Measurements from ENCODE around the gene LSM14A. TPM values are rescaled to one million over a fixed set of nuclear protein-coding genes. Genes with fewer than 3 reads are reported as not detected.
"Not testable (repeated sequence)": the region's sequence is repeated elsewhere in the genome, so short reads cannot be mapped to it uniquely, and the experiment has no call there.

LSM14A gene
- total RNA-seq, 1 experiment from 2014 or later: 52.5 TPM

DNA sequence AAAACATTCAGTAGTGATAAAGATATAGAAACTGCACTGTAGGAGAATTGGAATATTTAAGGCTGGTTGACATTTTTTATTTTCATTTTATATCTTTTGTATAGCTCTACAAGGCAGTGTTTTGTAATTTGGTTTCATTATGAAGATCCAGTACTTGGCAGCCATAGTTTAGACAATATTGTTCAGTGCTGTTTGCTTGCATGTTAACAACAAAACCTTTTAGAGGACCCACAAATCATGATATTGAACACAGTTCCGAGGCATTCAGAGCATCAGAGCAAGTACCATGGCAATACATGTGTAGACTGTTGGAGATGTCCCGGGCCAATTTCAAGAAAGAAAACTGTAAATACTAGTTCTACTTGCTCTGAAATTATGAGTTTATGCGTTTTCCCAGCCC lies 56.5 kb downstream of the LSM14A start:
- no peak for DNase-seq (ENCODE audit: low read depth)

DNA sequence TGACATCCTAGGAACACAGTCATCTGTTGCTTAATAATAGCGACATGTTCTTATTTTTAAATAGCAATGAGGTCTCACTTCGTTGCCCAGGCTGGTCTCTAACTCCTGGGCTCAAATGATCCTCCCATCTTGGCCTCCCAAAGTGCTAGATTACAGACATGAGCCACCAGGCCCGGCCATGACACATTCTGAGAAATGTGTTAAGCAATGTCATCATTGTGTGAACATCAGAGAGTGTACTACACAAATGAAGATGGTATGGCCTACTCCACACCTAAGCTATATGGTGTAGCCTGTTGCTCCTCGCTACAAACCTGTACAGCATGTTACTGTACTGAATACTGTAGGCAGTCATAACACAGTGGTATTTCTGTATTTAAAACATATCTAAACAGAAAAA lies 57.4 kb downstream of the LSM14A start:
- DNase-seq (ENCODE audit: low read depth): no peak

DNA sequence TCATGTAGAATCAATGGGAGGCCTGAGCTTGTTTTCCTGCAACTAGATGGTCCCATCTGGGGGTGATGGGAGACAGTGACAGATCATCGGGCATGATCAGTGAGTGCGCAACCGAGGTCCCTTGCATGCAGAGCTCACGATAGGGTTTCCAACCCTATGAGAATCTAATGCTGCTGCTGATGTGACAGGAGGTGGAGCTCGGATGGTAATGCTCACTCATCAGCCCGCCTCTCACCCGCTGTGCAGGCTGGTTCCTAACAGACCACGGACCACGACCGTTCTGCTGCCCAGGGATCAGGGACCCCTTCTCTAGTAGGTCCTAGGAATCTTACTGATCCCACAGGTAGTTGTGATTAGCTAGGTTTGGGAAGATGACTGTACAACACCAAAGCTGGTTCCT lies 58.5 kb downstream of the LSM14A start:
- no peak for DNase-seq (ENCODE audit: low read depth)

DNA sequence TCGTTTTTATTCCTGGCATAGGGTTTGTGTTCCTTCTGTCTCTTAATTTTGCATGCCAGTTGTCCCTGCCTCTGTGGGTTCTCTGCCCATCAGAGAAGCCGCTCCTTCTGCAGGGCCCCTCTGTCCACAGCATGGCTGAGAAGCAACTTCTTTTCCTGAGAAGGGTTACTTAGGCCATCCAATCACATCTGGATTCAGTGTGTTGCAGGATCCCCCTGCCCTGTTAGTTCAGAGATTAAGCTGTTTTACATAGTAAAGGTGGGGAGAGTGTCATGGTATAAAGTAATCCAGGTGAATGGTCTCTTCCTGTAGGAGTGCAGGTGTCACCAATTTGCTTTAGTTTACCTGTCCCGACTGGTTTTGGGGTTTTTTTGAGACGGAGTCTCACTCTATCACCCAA lies 59.1 kb downstream of the LSM14A start:
- DNase-seq (ENCODE audit: low read depth): no peak

DNA sequence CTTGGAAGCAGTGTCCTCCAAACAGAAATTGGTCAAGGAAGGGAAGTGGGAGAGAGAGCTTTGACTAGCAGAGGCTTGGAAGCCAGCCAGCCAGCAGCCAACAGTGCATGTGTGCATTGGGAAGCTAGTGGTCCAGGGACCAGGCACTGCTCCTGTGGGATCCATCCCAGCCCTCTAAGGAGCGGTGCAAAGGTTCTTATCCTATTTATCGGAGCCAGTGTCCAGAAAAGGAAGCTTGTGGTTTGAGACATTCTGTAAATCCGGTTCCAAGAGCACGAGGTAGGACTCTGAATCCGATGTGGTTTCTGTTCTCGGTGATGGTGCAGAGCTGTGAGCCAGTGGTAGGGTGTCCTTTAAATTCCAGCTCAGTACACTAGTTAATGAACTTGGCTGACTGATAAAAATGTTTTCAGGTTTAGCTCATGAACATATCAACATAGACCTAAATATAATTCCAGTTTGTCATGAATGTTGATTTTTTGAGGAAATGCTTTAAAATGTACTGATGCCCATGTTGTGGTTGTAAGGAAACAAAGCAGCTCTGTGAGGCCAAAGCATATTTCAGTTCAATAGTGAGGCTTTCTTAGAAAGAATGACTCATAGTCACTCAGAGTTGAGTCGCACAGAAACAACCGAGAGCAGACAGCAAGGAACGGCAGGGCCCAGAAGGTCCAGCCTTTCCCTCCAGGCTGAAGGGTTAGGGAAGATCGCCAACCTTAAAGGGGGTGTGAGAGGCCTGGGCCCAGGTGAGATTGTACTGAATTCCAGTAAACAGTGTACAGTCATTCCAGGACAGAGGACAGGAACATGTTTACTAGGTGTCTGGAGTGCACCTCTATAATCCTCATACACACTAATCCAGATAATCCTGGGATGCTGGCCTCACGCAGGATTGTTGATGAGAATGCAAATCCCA lies 60.5 kb downstream of the LSM14A start:
- DNase-seq (ENCODE audit: low read depth): peak; percentile 89

DNA sequence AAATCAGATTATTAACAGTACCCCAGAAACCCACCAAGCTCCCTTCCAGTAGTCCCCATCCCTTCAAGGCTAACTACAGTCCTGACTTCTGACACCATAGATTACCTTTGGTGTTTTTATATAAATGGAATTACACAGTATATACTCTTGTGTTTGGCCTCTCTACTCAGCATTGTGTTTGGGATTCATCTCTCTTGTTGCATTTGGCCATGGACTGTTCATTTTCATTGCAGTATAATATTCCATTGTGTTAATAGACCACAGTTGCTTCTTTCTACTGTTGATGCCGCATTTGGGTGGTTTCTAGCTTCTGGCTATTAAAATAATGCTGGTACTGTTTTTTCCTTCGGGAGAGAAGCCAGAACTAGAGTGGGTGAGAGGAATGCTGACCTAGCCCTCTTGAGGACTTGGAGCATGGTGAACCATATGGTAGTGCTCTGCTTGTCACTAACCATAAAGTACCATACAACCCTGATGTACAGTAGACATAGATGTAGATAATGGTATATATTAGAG lies 63.2 kb downstream of the LSM14A start:
- no peak for DNase-seq (ENCODE audit: low read depth)

DNA sequence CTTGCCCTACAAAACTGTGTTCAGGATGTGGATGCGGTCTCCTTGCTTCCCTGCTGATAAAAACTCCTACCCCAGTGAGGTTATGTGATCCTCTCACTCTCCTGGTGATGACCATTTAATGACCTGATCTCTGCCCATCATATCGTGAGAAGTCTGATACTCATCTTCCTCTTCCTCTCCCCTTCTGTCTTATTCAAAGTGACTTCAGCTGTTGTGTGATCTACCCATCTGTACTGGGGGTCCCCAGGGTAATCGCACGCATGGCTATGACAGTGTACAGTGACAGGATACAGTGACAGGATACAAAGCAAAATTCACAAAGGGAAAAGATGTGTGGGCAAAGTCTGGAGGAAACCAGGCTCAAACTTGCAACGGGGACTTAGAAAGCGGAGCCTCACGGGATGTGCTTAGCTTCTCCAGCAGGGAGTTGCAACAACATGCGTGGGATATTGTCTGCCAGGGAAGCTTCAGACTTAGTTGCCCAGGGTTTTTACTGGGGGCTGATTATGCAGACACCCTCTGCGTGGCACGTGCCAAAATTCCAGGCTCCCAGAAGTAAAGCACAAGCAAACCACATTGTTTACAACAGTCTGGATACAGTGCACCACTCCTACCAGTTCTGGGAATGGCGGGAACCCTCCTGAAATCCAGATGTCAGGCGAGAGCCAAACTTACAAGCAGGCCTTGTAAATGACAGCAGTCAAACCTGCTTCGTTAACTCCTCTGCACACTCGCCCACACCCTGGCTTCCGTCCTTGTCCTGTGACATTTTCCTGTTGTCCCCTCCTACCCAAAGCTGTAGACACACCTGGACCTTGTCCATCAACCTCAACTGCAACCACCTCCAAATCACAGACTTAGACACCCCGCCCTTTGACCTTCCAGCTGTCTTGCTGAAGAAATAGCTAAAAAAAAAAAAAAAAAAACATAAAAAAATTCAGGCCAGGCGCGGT lies 64.0 kb downstream of the LSM14A start:
- peak; percentile 28 for DNase-seq (ENCODE audit: low read depth)

DNA sequence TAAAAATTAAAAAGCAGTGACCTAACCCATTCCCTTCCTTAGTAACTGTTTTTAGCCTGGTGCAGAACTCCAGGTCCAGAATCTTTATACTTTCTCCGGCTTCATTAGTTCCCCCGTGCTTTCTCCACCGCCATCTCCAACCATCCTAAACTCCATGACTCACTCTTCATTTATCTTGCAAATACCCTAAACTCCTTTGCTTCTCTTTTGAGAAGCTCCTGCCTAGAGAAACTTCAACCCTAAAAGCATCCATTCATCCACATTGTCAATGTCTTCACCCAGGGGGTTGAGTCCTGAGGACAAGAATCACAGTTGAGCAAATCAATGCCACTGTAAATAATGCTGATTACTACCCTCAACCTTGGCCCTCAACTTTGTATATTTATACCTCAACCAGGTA lies 65.0 kb downstream of the LSM14A start:
- no peak for DNase-seq (ENCODE audit: low read depth)

DNA sequence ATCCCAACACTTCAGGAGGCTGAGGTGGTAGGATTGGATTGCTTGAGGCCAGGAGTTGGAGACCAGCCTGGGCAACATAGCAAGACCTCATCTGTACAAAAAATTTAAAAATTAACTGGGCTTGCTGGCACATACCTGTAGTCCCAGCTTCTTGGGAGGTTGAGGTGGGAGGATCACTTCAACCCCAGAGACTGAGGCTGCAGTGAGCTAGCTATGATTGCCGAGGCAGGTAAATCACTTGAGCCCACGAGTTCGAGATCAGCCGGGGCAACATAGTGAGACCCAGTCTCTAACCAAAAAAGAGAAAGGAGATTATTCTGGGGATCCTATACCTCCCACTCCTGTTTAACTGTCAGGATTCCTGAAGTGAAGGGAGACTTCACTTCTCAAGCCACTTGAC lies 65.6 kb downstream of the LSM14A start:
- DNase-seq (ENCODE audit: low read depth): no peak

DNA sequence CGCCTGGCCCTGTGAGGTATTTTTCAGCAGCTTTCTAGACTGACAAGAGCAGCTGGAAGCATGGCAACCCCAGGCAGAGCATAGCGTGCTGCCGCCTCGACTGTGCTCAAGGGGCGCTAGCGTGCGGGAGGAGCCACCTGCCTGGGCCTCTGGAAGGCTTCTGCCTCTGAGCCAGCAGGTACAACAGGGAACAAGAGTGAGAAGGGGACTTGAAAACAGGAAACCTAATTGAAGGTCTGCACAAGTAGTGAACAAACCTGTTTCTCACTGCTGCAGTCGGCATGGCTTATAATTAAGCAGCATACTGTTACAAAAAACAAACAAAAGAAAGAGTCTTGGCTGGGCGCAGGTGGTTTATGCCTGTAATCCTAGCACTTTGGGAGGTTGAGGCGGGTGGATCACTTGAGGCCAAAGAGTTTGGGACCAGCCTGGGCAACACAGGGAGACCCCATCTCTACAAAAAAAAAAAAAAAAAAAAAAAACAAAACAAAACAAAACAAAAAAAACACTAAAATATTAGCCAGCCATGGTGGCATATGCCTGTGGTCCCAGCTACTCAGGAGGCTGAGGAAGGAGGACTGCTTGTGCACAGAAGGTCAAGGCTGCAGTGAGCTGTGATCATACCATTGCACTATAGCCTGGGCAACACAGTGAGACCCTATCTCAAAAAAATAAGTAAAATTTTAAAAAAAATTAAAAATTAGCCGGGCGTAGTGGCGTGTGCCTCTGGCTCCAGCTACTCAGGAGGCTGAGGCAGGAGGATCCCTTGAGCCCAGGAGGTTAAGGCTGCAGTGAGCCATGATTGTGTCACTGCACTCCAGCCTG lies 69.4 kb downstream of the LSM14A start:
- peak; percentile 34 for DNase-seq (ENCODE audit: low read depth)

DNA sequence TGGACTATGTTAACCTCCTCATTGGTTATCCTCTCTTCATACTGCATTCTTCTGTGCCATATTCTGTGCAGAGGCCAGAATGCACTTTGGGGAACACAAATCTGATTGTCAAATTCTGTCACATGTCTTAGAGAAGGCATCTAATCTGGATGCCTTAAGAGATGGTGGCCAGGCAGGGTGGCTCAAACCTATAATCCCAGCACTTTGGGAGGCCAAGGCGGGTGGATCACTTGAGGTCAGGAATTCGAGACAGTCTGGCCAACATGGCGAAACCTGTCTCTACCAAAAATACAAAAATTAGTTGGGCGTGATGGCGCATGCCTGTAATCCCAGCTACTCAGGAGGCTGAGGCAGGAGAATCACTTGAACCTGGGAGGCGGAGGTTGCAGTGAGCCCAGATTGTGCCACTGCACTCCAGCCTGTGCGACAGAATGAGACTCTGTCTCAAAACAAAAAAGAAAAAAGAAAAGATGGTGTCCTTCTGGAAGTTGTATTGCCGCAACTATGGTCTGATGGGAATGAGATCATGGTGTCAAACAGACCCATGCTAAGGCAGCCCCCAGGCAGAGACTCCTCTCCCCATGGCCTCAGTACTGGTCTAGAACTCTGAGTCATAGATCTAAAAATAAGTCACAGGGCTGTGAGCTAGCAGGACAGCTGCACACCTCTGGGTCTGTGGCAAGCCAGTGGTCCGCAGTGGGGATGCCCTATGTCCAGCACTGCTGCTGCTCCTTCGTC lies 71.0 kb downstream of the LSM14A start:
- peak; percentile 87 for DNase-seq (ENCODE audit: low read depth)

DNA sequence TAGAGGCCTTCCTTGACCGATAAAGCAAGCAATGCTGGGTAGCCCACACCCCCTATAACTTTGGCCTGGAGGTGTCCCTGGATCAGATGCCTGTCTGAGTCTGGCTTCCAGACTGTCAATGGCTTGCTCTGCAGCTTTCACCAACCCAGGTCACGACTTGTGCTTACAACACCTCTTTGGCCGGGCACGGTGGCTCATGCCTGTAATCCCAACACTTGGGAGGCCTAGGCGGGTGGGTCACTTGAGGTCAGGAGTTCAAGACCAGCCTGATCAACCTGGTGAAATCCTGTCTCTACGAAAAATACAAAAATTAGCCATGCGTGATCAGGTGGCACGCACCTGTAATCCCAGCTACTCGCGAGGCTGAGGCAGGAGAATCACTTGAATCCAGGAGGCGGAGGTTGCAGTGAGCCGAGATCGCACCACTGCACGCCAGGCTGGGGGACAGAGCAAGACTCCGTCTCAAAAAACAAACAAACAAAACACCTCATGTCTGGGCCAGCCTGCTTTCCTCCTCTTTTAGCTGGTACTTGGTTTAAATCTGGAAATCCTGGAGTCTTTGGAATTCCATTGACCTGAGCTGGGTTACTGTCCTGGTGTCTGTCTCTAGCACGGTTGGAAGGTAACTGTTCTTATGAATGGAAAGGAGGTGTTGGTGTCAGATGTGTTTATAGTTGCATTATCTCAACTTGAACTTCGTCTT lies 71.7 kb downstream of the LSM14A start:
- DNase-seq (ENCODE audit: low read depth): no peak

DNA sequence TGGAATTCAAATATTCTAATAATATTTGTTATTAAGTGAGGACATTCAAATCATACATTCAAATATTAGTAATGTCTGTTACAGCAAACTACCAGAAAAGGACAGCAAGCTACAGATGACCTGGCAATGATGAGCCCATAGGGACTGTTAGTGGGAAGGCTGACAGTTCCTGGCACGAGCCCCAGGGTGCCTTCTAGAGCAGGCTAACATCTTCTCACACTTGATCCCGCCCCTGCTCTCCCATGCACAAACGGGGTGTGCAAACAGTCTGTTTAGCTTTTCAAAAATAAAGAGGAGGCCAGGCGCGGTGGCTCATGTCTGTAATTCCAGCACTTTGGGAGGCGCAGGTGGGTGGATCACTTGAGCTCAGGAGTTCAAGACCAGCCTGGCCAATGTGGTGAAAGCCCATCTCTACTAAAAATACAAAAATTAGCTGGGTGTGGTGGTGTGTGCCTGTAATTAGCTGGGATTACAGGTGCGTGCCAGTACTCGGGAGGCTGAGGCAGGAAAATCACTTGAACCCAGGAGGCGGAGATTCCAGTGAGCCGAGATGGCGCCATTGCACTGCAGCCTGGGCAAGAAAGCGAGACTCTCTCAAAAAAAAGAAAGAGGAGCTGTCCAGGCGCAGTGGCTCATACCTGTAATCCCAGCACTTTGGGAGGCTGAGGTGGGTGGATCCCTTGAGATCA lies 72.5 kb downstream of the LSM14A start:
- DNase-seq (ENCODE audit: low read depth): peak; percentile 16

DNA sequence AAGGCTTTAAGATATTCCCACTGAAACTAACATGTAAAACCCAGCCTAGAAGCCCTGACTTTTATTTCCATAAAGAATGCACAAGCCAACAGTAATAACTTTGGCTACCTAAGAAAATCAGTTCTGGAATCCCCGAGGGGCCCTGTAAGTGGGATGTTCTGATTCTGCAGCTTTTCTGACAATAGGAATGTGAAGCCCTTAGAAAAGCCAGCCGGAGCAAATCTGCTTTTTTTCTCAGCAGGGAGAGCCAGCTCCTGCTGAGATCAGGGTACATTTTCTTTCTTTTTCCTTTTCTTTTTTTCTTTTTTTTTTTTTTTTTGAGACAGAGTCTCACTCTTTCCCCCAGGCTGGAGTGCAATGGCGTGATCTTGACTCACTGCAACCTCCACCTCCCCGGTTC lies 74.0 kb downstream of the LSM14A start:
- DNase-seq (ENCODE audit: low read depth): no peak

DNA sequence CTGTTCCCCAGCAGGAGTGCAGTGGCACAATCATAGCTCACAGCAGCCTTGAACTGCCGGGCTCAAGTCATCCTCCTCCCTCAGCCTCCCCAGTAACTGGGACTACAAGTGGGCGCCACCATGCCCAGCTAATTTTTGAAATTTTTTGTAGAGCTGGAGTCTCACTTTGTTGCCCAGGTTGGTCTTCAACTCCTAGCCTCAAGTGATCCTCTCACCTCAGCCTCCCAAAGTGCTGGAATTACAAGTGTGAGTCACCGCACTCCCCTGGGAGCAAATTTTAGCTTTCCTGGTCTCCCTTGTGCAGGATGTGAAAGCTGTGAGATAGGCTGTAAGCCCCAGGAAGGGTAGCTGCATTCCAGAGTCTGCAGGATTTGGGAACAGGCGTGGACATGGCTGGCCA lies 76.6 kb downstream of the LSM14A start:
- DNase-seq (ENCODE audit: low read depth): no peak

DNA sequence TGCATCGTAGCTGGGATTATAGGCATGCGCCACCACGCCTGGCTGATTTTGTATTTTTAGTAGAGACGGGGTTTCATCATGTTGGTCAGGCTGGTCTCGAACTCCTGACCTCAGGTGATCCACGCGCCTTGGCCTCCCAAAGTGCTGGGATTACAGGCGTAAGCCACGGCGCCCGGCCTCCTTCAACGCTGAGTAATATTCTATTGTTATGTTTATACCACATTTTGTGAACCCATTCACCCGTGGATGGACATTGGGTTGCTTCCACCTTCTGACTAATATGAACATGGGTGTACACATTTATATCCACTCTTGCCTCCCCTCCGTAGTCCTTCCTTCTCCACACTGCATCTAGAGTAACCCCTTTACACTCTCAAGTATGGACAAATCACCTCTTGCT lies 80.9 kb downstream of the LSM14A start:
- DNase-seq (ENCODE audit: low read depth): not testable (repeated sequence)

DNA sequence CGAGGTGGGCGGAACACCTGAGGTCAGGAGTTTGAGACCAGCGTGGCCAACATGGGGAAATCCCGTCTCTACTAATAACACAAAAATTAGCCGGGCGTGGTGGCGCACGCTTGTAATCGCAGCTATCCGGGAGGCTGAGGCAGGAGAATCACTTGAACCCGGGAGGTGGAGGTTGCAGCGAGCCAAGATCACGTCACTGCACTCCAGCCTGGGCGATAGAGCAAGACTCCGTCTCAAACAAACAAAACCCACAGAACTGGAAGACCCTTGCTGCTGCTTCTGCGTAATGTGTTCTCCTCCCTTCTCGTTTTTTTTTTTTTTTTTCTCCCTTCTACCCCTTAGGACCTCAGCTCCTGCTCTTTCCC lies 81.4 kb downstream of the LSM14A start:
- DNase-seq (ENCODE audit: low read depth): not testable (repeated sequence)

DNA sequence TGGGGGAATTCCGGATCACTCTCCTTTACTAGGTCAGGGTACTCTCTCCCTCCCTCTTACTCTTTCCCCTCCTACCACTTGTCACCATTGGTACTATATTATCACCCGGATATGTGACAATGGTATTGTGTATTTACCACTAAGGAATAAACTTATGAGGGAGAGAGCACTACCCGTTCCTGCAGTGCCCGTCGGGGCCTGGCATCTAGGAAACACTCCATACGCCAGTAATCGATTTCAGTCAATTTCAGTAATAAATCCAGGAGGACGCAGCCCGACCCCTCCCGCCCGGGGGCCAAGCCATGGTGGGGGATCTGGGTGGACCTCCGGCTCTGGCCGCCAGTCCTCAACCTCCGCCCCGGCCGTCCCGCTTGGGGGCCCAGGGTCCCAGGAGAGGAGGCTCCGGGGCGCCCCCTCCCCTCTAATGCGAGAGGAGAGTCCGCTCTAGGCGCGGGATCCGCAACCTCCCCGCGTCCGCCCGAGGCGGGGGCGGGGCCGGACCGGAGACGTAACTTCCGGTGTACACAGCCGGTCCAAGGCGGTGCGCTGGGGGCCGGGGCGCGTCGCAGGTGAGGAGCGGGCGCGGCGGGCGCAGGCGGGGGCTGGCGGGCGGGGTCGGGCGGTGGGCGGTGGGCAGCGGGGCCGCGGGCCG lies 81.9 kb downstream of the LSM14A start, which contains the start of gene GARRE1:
Gene GARRE1, plus strand, starts transcription at position 509 of the 652 bp plus-strand sequence. CDS start 45,920 bp downstream, outside the sequence.
- peak; percentile 49 for DNase-seq (ENCODE audit: low read depth)

All from LHCN-M2 (cell line).